ENCODE results near the gene RSAD1. TPM values are rescaled to one million over a fixed set of nuclear protein-coding genes. Genes with fewer than 3 reads are reported as not detected.

The RSAD1 gene
- total RNA-seq, 1 donor from 2014 or later = 37.3 TPM

- Histone ChIP-seq H3K27ac (no peak overlapping the region), H3K9me3 (no peaks in the 10 kb centered on the region), H3K4me1 (no peaks in the 10 kb centered on the region), H3K27me3 (no peaks in the 10 kb centered on the region), H3K4me3 (no peak overlapping the region), H3K36me3 (no peaks in the 10 kb centered on the region)
- no peak for TF ChIP-seq POLR2AphosphoS5 (IDR thresholded peaks at IDR 0.05; ENCODE audit: insufficient read depth in 1 of 2, low read depth in 1 of 2)
- TF ChIP-seq CTCF (IDR thresholded peaks at IDR 0.05) = no peak
- no peak for TF ChIP-seq POLR2A (IDR thresholded peaks at IDR 0.05)
- intact Hi-C loops (cut with DNase I) = no loop called here
- DNase-seq (ENCODE audit: extremely low spot score in 2 of 2) = no peak
Measured at GRCh38 chr17:50521514-50521913, 42.9 kb downstream of the RSAD1 start.

- Histone ChIP-seq H3K9me3 (no peaks in the 10 kb centered on the region), H3K36me3 (no peaks in the 10 kb centered on the region), H3K27ac (no peak overlapping the region), H3K27me3 (no peaks in the 10 kb centered on the region), H3K4me1 (no peaks in the 10 kb centered on the region), H3K4me3 (no peak overlapping the region)
- no peak for DNase-seq (ENCODE audit: extremely low spot score in 2 of 2)
- intact Hi-C loops (cut with DNase I) = no loop called here
- TF ChIP-seq POLR2A (IDR thresholded peaks at IDR 0.05) (no peak), POLR2AphosphoS5 (IDR thresholded peaks at IDR 0.05; ENCODE audit: insufficient read depth in 1 of 2, low read depth in 1 of 2) (no peak), CTCF (IDR thresholded peaks at IDR 0.05) (no peak)
Measured at GRCh38 chr17:50522766-50523165, 44.1 kb downstream of the RSAD1 start.

- no peak for TF ChIP-seq POLR2A (IDR thresholded peaks at IDR 0.05)
- TF ChIP-seq CTCF (IDR thresholded peaks at IDR 0.05) = no peak
- TF ChIP-seq POLR2AphosphoS5 (IDR thresholded peaks at IDR 0.05; ENCODE audit: insufficient read depth in 1 of 2, low read depth in 1 of 2) = no peak
- H3K27me3 ChIP-seq = no peaks in the 10 kb centered on the region
- no peak overlapping the region for H3K27ac ChIP-seq
- intact Hi-C loops (cut with DNase I) = no loop called here
- DNase-seq (ENCODE audit: extremely low spot score in 2 of 2) = no peak
- H3K9me3 ChIP-seq = no peaks in the 10 kb centered on the region
- H3K4me1 ChIP-seq = no peaks in the 10 kb centered on the region
- H3K4me3 ChIP-seq = no peak overlapping the region
- H3K36me3 ChIP-seq = no peaks in the 10 kb centered on the region
Measured at GRCh38 chr17:50523208-50523607, 44.5 kb downstream of the RSAD1 start.

GRCh38 chr17:50524838-50525237, 46.2 kb downstream of the RSAD1 start:
- Histone ChIP-seq H3K36me3 (no peaks in the 10 kb centered on the region), H3K27ac (no peak overlapping the region), H3K4me1 (no peaks in the 10 kb centered on the region), H3K27me3 (no peaks in the 10 kb centered on the region), H3K9me3 (no peaks in the 10 kb centered on the region), H3K4me3 (no peak overlapping the region)
- TF ChIP-seq POLR2A (IDR thresholded peaks at IDR 0.05) (no peak), CTCF (IDR thresholded peaks at IDR 0.05) (no peak), POLR2AphosphoS5 (IDR thresholded peaks at IDR 0.05; ENCODE audit: insufficient read depth in 1 of 2, low read depth in 1 of 2) (no peak)
- intact Hi-C loops (cut with DNase I) = no loop called here
- no peak for DNase-seq (ENCODE audit: extremely low spot score in 2 of 2)

- TF ChIP-seq CTCF (IDR thresholded peaks at IDR 0.05) = no peak
- no peak overlapping the region for H3K27ac ChIP-seq
- peaks cover 8% of the 10 kb centered on the region for H3K27me3 ChIP-seq
- no peak overlapping the region for H3K4me3 ChIP-seq
- no peaks in the 10 kb centered on the region for H3K36me3 ChIP-seq
- H3K4me1 ChIP-seq = peaks cover 7% of the 10 kb centered on the region
- intact Hi-C loops (cut with DNase I) = no loop called here
- no peaks in the 10 kb centered on the region for H3K9me3 ChIP-seq
- DNase-seq (ENCODE audit: extremely low spot score in 2 of 2) = no peak
Measured at GRCh38 chr17:50527155-50527762, 48.6 kb downstream of the RSAD1 start.

All from vagina (tissue), 2 donors.